K562 (cell line): ENCODE data around the gene SSBP2. TPM values are rescaled to one million over a fixed set of nuclear protein-coding genes. Genes with fewer than 3 reads are reported as not detected.
A peak's percentile ranks its signal among the peaks of the same experiment; 100 is the strongest.

ENCODE experiments used
- ARID1B ChIP-seq: fragments of 450-650 bp; IDR thresholded peaks from 2 replicates; pipeline ENCODE4 v1.6.1; 2016; ENCODE audit warnings: antibody characterized with exemption, mild to moderate bottlenecking, inconsistent platforms
- DEAF1 ChIP-seq: fragments of 450-650 bp; formaldehyde crosslinking; IDR thresholded peaks from 2 replicates; pipeline ENCODE4 v1.4.0; 2020; ENCODE audit warnings: mild to moderate bottlenecking, moderate library complexity
- EP300 ChIP-seq: IDR thresholded peaks from 2 replicates; pipeline ENCODE4 v1.6.1; 2012; ENCODE audit warnings: low read length, improper control_type of control experiment
- HDAC2 ChIP-seq: fragments of 450-650 bp; IDR thresholded peaks from 2 replicates; pipeline ENCODE4 v1.6.1; 2016; ENCODE audit warnings: mild to moderate bottlenecking
- PKNOX1 ChIP-seq: fragments of 450-650 bp; IDR thresholded peaks from 2 replicates; pipeline ENCODE4 v1.6.1; 2016
- PTRF ChIP-seq: fragments of 450-650 bp; IDR thresholded peaks from 2 replicates; pipeline ENCODE4 v1.6.1; 2016; ENCODE audit warnings: mild to moderate bottlenecking, missing genetic modification characterization, missing compliant biosample characterization
- SMAD1 ChIP-seq: fragments of 150-350 bp; IDR thresholded peaks from 2 replicates; pipeline ENCODE4 v1.6.1; 2014; ENCODE audit warnings: low read length, low read depth; ENCODE audit not compliant: partially characterized antibody
- SOX6 ChIP-seq: fragments of 450-650 bp; IDR thresholded peaks from 2 replicates; pipeline ENCODE4 v1.6.1; 2014; ENCODE audit warnings: mild to moderate bottlenecking
- SP2 ChIP-seq: IDR thresholded peaks from 2 replicates; pipeline ENCODE4 v1.6.1; 2011; ENCODE audit warnings: mild to moderate bottlenecking, low read depth, low read length, moderate library complexity; ENCODE audit not compliant: poor library complexity, severe bottlenecking; ENCODE audit errors: extremely low read depth
- TAF9B ChIP-seq: fragments of 450-650 bp; IDR thresholded peaks from 2 replicates; pipeline ENCODE4 v1.6.1; 2018; ENCODE audit warnings: mild to moderate bottlenecking; ENCODE audit not compliant: partially characterized antibody
- TEAD4 ChIP-seq, 2 experiments: sonication (generic) in 1 of 2; formaldehyde crosslinking in 1 of 2; IDR thresholded peaks; 2 replicates each; pipeline versions ENCODE4 v1.6.1 to v1.8.0; 2012 to 2022; ENCODE audit warnings: borderline replicate concordance in 1 of 2, inconsistent platforms in 1 of 2, low read length in 1 of 2, mild to moderate bottlenecking in 1 of 2, missing genetic modification reagents in 1 of 2
- polyA plus RNA-seq, 8 experiments: library from polyadenylated mRNA; depleted of rRNA in 4 of 8; stranded (reverse) in 5 of 8; unstranded in 3 of 8; fragments of >200 nt; fragmentation: Nextera tagmentation in 2 of 8; fragmentation: Illumina TruSeq in 1 of 8; extraction: Ambion mirVana in 2 of 8; extraction: Trizol in 1 of 8; gene quantifications; 2 replicates each; pipeline versions ENCODE4 v1.2.1 to v1.2.3, GENCODE V29; 2011 to 2014; ENCODE audit warnings: inconsistent platforms in 1 of 8, missing spikeins in 1 of 8
- total RNA-seq, 7 experiments: library from RNA; depleted of rRNA in 6 of 7; stranded (reverse); fragments of >200 nt in 6 of 7; fragmentation: Illumina TruSeq in 2 of 7; extraction: Trizol in 2 of 7; gene quantifications; 2 replicates each; pipeline versions ENCODE4 v1.2.1 to v1.2.3, GENCODE V29; 2011 to 2021; ENCODE audit warnings: low replicate concordance in 1 of 7

Gene SSBP2
- total and polyA plus RNA-seq, 9 of the 15 experiments (the other 6 are each of a cell fraction or from before 2014, with no cell fraction given): 22.3 to 133 (median 42.1) TPM

DNA sequence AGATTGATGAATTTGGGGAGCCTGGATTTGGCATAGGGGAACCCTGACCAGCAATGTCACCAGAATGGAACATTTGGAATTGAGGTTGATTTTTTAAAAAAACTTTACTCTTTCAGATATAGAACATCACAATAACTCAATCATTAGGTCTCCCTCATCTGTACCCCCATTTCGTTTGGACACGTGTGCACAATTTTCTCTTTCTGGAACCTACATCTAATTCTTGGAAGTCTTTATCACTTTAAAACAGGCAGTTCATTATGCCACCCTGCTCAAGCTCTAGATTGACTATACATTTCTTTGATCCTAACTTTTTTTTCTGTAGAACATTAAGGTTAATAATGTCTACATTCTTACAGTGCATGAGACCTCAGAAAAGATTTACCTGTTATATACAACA is 3.7 kb upstream of the SSBP2 start (continued):
- TF ChIP-seq SOX6 (0 out of 2 replicates have a peak, but pooled peaks have one; percentile 29), EP300 (peak; percentile 72), TEAD4 (IDR thresholded peaks at IDR 0.05; ENCODE audit: low read length) (peak; percentile 48; the same call in 1 of the 2 replicates), TEAD4 (CRISPR knock-in tag; IDR thresholded peaks at IDR 0.05; ENCODE audit: borderline replicate concordance) (no peak), TAF9B (peak; percentile 25), PTRF (tag) (no peak), ARID1B (peak; percentile 84), SMAD1 (no peak), HDAC2 (0 out of 2 replicates have a peak, but pooled peaks have one; percentile 25), PKNOX1 (no peak), DEAF1 (CRISPR knock-in tag) (no peak), SP2 (no peak)
